ENCODE measurements around the gene MACROH2A1. TPM values are rescaled to one million over a fixed set of nuclear protein-coding genes. Genes with fewer than 3 reads are reported as not detected.
A peak's percentile ranks its signal among the peaks of the same experiment; 100 is the strongest.

Gene MACROH2A1
- total and polyA plus RNA-seq, 2 of the 4 experiments (the other 2 are of a cell fraction) = 122 to 126 TPM

DNA sequence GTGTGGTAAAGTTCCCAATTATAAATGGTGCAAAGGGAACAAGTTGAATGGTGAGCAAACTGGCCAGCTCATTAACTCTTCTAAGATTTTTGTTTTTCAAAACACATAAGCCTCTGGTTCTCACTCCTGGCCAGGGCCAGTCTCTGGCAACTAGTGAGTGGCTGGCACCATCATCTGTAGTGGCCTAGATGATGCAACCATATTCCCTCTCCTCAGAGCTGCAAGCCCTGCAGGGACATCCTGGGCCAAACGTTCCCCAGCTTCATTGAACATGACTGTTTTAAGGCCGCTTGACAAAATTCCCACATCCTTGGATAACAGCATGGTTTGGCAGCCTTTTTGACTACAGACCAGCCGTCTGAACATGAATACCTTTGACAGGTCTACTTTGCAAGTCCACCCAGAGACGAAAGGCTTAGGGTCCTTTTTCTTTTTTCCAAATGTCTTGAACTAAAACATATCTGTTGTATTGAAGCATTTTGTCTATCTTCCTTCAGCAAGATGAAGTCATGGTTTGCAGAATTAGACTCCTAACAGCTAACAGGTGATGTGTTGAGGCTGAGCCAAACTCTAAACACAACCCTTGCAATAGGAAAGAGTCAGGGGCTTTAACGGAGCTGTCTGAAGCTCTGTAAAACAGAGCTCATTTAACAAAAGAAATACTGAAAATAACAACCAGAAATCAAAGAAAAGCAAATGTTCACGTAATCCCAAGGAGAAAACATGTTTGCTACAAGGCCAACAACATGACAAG lies 23.8 kb downstream of the MACROH2A1 start:
- 0 out of 2 replicates have a peak overlapping the region, but pooled peaks have one; percentile 16 for H3K23ac ChIP-seq (ENCODE audit: low read depth, low read length)
- no peak overlapping the region for H2BK120ac ChIP-seq (ENCODE audit: low read depth, low read length)
- H2AK5ac ChIP-seq (ENCODE audit: low read depth, low read length) = no peak overlapping the region
- peaks cover 33% of the 10 kb centered on the region for H3K36me3 ChIP-seq (ENCODE audit: control insufficient read depth, insufficient read depth, low read length)
- no peak overlapping the region for H4K5ac ChIP-seq (ENCODE audit: low read depth, low read length)
- H3K4me3 ChIP-seq (ENCODE audit: insufficient read depth, low read depth, low read length) = no peak overlapping the region
- no peaks in the 10 kb centered on the region for H3K27me3 ChIP-seq (ENCODE audit: control insufficient read depth, insufficient read depth, low read length)
- H3K9ac ChIP-seq (ENCODE audit: low read depth, low read length) = no peak overlapping the region
- H4K8ac ChIP-seq (ENCODE audit: low read depth in 2 of 2, low read length in 2 of 2) = no peak overlapping the region
- peaks cover 56% of the 10 kb centered on the region for H3K4me1 ChIP-seq (ENCODE audit: control insufficient read depth, insufficient read depth, low read length)
- H4K91ac ChIP-seq (ENCODE audit: insufficient read depth, low read depth, low read length) = no peak overlapping the region
- no peak overlapping the region for H2BK5ac ChIP-seq (ENCODE audit: low read depth, low read length, poor library complexity, severe bottlenecking)
- no peaks in the 10 kb centered on the region for H3K9me3 ChIP-seq (ENCODE audit: control insufficient read depth, insufficient read depth, low read length)
- no TSS peak for BruUV-seq (replicated peaks)
- no peak overlapping the region for H3K56ac ChIP-seq (ENCODE audit: extremely low read depth, insufficient read depth, low read length)
- H3K18ac ChIP-seq (ENCODE audit: low read depth, low read length) = no peak overlapping the region
- 85% methylated on average over 2 of the region's 6 CpGs; no CpG with 5 or more reads in 1 of the 2 experiments for WGBS, 2 experiments (ENCODE audit: extremely low coverage in 2 of 2, insufficient read length in 1 of 2)
- in situ Hi-C loops (cut with MboI; ENCODE audit: low sequenced_read_pairs) = no loop called here
- no peak for DNase-seq
- TF ChIP-seq MXI1 (IDR thresholded peaks at IDR 0.05; ENCODE audit: borderline replicate concordance, low read depth, low read length) = no peak
- peak; percentile 25; the same call in 1 of the 2 replicates for TF ChIP-seq CEBPB (IDR thresholded peaks at IDR 0.05; ENCODE audit: low read depth, low read length)
- TF ChIP-seq FOS (IDR thresholded peaks at IDR 0.05; ENCODE audit: low read depth, low read length) = no peak
- TF ChIP-seq SMC3 (IDR thresholded peaks at IDR 0.05; ENCODE audit: low read depth, low read length) = no peak
- TF ChIP-seq RAD21 (IDR thresholded peaks at IDR 0.05; ENCODE audit: low read length) = no peak
- no peak for TF ChIP-seq RFX5 (IDR thresholded peaks at IDR 0.05; ENCODE audit: low read depth, low read length)
- no peak for TF ChIP-seq MAZ (IDR thresholded peaks at IDR 0.05; ENCODE audit: borderline replicate concordance, low read depth, low read length)
- no peak for TF ChIP-seq MAFK (IDR thresholded peaks at IDR 0.05; ENCODE audit: low read depth, low read length)
- peaks cover 56% of the 10 kb centered on the region for H3K9me1 ChIP-seq (ENCODE audit: insufficient read depth, low read length)
- peaks cover 52% of the 10 kb centered on the region for H4K20me1 ChIP-seq (ENCODE audit: insufficient read depth, low read length)
- POLR2A ChIA-PET (ENCODE audit: unreplicated experiment) = no interaction called here
- no peak overlapping the region for H3K4me2 ChIP-seq (ENCODE audit: low read depth, low read length)
- no peak overlapping the region for H2AK9ac ChIP-seq (replicated peaks; ENCODE audit: low read depth, low read length, poor library complexity)
- intact Hi-C loops (cut with micrococcal nuclease) = no loop called here
- H2AFZ ChIP-seq (replicated peaks; ENCODE audit: low read length, poor library complexity) = no peak overlapping the region
- H2BK20ac ChIP-seq (ENCODE audit: low read depth, low read length) = no peak overlapping the region
- no peak overlapping the region for H3K27ac ChIP-seq (ENCODE audit: insufficient read depth, low read length)
- no peak for ATAC-seq (ENCODE audit: low read depth)
- CTCF ChIA-PET = no interaction called here
- no peak overlapping the region for H2BK15ac ChIP-seq (ENCODE audit: low read depth, low read length)
- dilution Hi-C loops (cut with HindIII; ENCODE audit: low sequenced_read_pairs, unreplicated experiment) = no loop called here
- H3K4ac ChIP-seq (ENCODE audit: low read depth, low read length) = no peak overlapping the region
- peaks cover 62 to 96% of the 10 kb centered on the region in 2 experiments for H3K79me1 ChIP-seq (ENCODE audit: low read depth in 1 of 2, low read length in 2 of 2)
- H3K14ac ChIP-seq (replicated peaks; ENCODE audit: low read depth, low read length) = no peak overlapping the region

Data from IMR-90 (cell line).